Measurements from ENCODE around the gene GIN1.
"Not testable (repeated sequence)": the region's sequence is repeated elsewhere in the genome, so short reads cannot be mapped to it uniquely, and the experiment has no call there.

Gene GIN1, protein sequence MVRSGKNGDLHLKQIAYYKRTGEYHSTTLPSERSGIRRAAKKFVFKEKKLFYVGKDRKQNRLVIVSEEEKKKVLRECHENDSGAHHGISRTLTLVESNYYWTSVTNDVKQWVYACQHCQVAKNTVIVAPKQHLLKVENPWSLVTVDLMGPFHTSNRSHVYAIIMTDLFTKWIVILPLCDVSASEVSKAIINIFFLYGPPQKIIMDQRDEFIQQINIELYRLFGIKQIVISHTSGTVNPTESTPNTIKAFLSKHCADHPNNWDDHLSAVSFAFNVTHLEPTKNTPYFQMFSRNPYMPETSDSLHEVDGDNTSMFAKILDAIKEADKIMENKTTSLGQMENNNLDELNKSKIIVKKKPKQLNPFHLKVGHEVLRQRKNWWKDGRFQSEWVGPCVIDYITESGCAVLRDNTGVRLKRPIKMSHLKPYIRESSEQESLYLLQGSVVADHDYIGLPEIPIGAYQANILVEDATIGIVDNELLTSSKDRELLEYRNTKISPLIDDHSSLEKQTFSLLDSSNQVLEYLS

DNA sequence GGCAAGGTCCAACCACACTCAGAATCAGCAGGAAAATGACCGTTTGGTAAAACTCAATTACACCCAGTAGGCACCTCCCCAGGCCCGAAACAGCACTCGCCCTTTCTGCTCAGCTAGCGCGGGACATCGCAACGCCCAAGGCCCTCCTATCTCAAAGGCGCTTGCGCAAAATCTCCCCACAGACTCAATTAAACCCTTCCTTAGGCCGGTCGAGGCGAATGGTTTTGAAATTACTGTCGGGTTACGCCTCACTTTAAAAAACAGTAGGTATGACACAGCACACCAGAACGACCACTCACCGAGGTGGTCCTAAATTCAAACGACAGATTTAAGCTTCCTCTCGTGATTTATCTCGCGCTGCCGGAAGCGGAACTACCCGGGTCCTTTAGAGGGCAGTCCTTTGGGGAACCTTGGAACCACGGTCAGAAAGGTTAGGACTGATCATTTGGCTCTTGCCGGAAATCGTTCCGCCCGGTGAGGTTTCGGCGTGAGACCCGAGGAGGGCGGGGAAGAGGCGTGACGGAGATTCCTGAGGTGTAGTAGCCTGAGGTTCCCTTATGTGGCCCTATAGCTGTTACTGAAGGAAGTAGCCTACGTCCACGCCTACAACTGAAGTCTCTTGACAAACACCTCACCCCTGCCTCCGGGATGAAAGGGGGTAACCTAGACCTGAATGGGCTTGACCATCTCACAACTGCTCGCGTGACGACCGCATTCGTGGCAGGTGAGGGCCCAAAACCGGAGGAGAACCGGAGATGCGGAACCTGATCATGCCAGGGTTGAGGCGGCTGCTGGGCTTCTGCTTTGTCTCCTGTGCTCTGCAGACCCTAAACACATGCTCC lies at the start of gene GIN1, which contains the start of gene PPIP5K2:
GIN1 (minus strand) TSS at position 374 of the 842 bp plus-strand sequence. CDS start 11,431 bp downstream, outside the sequence.
PPIP5K2 (plus strand) TSS at position 537 of the 842 bp plus-strand sequence. CDS start 9,289 bp downstream, outside the sequence.
- DNase-seq (ENCODE audit: low read depth): peak; percentile 94

DNA sequence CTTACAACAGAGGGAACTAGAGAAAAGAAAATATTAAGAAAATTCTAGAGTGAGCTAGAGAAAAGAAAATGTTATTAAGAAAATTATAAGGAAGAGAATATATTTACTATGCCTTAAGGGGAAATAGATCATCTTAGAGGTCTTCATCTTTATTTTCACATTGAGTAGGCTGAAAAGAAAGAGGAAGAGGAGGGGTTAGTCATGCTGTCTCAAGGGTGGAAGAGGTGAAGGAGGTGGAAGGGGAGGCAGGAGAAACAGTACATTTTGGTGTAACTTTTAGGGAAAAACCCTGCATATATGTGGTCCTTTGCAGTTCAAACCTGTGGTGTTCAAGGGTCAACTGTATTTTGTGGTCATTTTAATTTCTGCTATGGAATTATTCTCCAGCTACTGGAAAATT lies 46.8 kb upstream of the GIN1 start:
- DNase-seq (ENCODE audit: low read depth): no peak

DNA sequence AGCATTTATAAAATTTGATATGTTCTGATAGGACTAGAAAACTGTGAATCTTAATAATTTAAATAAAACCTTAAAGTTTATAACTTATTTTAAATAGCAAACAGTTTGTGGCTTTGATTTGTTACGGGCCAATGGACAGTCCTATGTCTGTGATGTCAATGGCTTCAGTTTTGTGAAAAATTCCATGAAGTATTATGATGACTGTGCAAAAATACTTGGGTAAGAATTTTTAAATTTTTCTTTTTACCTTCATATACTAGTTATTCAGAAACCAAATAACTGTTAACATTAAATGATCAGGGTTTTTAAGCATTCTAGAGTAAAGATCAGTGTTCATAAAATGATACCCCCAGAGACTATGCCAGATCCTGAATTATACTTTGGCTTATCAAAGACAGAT lies 31.2 kb upstream of the GIN1 start:
- no peak for DNase-seq (ENCODE audit: low read depth)

DNA sequence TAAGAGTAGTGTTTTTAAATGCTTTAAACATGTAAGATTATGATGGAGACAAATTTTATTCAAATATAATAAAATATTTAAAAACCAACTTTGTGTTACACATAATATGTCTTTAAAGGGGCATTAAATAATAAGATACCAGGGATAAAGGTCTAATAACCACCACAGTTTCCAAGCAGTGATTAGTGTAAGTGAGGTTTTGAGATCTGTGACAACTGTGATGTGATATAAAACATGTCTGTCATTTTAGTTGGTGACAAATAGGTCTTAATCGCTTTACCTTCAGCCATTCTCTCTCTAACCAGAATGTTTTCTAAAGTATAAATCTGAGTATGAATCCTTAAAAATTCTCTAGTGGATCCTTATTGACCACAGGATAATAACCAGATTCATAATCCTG lies 28.3 kb upstream of the GIN1 start:
- DNase-seq (ENCODE audit: low read depth): no peak

DNA sequence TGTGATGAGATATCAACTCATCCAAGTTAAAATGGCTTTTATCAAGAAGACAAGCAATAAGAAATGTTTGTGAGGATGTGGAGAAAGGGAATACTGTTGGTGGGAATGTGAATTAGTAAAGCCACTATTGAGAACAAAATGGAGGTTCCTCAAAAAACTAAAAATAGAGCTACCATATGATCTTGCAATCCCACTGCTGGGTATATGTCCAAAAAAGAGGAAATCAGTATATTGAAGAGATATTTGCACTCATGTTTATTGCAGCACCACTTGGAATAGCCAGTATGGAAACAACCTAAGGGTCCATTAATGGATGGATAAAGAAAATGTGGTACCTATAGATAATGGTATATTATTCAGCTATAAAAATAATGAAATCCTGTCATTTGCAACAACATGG lies 25.3 kb upstream of the GIN1 start:
- no peak for DNase-seq (ENCODE audit: low read depth)

DNA sequence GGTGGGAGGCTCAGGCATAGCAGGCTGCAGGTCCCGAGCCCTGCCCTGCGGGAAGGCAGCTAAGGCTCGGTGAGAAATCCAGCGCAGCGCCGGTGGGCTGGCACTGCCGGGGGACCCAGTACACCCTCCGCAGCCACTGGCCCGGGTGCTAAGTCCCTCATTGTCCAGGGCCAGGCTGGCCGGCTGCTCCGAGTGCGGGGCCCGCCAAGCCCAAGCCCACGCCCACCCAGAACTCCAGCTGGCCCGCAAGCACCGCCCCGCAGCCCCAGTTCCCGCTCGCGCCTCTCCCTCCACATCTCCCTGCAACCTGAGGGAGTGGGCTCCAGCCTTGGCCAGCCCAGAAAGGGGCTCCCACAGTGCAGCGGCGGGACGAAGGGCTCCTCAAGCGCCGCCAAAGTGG lies 22.2 kb upstream of the GIN1 start:
- DNase-seq (ENCODE audit: low read depth): not testable (repeated sequence)

DNA sequence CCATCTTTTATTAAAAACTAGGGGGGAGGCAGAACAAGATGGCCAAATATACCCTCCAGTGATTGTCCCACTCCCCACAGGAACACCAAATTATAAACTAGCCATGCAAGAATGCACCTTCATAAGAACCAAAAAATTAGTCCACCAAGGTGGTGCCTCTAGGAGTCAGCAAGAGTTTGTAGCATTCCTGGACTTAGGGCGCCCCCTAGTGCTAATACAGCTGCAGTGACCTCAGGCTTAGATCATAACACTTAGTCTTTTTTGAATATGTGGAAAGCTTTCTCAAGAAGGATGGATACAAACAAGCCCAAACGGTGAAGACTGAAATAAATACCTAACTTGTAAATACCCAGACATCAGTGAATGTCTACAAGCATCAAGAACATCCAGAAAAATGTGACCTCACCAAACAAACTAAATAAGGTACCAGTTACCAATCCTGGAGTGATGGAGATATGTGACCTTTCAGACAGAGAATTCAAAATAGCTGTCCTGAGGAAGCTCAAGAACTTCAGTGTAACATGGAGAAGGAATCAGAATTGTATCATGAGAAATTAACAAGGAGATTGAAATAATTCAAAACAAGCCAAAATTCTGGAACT lies 19.4 kb upstream of the GIN1 start:
- peak; percentile 63 for DNase-seq (ENCODE audit: low read depth)

DNA sequence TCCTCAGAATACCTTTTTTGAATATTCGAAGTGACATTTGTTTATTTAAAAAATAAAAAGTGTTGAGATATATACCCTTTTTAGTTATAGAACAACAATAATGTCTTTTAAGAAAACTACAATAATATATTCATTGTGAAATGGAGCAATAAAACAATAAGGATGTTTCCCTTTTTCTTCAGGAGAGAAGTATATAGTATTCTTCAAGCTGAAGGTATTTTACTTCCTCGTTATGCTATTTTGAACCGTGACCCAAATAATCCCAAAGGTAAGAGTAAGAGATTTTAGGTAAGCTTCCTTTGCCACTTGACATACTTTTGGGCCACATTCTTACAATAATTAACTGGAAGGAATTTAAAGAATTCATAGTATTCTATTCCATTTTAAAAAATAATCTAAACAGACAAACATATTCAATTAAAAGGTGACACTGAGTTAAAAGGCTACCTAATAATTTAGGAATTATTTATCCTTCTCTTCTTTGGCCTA lies 18.3 kb upstream of the GIN1 start:
- DNase-seq (ENCODE audit: low read depth): no peak

DNA sequence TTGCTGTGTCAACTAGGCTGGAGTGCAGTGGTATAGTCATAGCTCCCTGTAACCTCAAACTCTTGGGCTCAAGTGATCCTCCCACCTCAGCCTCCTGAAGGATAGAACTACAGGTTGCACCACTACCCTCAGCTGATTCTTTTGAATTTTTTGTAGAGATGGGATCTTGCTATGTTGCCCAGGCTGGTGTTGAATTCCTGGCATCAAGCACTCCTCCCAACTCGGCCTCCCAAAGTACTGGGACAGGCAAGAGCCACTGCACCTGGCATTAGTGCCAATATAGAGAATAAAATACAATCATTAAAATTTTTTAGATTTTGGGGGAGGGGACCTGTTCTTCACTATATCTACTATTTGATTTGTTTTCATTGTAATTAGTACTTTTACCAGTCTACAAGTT lies 15.5 kb upstream of the GIN1 start:
- no peak for DNase-seq (ENCODE audit: low read depth)

DNA sequence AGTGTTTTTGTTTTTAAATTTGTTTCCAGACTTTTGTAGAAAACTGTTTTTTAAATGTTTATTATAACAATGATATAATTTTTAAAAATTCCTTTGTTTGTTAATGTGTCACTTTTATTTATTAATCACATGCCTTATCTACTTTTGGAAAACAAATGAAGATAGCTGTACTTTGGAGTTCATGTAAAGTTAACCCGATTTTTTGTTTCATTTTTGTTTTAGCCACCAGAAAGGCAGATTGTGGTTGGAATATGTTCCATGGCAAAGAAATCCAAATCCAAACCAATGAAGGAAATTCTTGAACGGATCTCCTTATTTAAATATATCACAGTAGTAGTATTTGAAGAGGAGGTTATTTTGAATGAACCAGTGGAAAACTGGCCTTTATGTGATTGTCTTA lies 13.3 kb upstream of the GIN1 start:
- DNase-seq (ENCODE audit: low read depth): no peak

DNA sequence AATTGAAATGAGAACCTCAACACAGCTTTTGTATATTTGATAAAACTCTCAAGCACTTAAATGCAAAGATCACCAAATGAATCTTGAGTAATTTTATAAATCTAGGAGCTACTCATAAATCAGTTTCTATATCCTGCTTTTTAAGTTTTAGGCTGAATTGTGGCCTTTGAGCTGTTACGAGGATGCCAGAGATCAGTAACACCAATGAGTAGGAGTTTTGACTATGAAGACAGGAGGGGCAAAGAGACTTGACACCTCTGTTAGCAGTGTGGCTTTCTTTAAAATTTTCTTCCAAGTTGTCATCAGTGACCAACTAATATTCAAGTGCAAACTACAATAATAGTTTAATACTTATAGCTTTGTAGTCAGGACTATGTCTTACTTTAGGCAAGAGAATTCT lies 12.7 kb upstream of the GIN1 start:
- no peak for DNase-seq (ENCODE audit: low read depth)

DNA sequence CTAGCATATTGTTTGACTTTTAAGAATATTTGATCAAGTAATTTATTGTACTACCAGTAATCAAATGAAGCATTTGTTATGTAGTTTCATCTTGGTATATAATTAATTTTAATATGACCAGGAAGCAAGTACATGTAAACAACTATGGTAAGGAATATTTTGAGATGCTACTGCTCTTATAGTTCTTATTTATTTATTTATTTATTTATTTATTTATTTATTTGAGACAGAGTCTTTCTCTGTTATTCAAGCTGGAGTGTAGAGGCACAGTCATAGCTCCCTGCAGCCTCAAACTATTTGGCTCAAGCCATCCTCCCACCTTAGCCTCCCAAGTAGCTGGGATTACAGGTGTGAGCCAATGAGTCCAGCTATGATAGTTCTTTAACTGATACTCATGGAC lies 8.3 kb upstream of the GIN1 start:
- DNase-seq (ENCODE audit: low read depth): no peak

DNA sequence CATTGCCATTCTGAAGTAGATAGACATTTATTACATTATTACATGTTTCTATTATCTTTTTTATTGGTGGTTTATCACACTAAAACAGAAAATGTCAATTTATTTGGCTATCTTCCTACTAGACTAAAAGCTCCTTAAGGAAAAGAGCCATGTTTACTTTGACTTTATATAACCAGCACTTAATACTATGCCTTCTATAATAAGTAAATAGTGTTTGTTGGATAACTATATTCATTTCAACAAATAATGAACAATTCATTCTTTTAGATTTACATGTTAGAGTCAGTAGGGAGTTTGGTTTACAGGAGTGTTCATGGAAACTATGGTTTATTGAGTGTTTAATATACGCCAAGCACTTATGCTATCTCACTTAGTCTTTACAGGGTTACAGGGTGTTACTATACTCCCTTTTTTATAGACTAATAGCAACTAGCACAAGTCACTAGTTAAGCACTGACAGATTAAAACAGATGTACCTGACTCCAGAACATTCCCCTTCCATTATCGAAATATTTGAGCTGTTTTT lies 7.4 kb upstream of the GIN1 start:
- DNase-seq (ENCODE audit: low read depth): no peak

DNA sequence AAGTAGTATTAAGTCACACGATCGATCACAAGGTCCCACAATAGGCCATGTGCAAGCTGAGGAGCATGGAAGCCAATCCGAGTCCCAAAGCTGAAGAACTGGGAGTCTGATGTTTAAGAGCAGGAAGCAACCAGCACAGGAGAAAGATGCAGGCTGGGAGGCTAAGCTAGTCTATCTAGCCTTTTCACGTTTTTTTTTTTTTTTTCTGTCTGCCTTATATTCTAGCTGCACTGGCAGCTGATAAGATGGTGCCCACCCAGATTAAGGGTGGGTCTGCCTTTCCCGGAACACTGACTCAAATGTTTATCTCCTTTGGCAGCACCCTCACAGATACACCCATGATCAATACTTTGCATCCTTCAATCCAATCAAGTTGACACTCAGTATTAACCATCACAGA lies 6.6 kb upstream of the GIN1 start:
- no peak for DNase-seq (ENCODE audit: low read depth)

DNA sequence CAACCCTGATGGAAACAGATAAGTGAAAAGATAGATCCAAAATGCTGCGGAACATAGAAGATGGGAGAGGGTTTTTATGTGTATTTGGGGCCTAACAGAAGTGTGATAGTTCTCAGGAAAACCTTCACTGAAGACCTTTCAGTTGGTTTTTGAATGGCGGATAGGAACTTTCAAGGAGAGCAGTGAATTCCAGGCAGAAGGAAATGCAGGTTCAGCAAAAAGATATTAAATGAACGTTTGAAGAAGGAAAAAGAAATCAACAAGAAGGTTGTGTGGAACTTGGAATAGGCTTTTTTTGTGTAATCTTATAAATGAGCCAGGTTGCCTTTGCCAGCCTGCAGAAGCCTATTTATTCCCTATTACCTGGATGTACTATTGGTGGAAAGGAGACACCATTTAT lies 2.3 kb upstream of the GIN1 start:
- DNase-seq (ENCODE audit: low read depth): no peak

DNA sequence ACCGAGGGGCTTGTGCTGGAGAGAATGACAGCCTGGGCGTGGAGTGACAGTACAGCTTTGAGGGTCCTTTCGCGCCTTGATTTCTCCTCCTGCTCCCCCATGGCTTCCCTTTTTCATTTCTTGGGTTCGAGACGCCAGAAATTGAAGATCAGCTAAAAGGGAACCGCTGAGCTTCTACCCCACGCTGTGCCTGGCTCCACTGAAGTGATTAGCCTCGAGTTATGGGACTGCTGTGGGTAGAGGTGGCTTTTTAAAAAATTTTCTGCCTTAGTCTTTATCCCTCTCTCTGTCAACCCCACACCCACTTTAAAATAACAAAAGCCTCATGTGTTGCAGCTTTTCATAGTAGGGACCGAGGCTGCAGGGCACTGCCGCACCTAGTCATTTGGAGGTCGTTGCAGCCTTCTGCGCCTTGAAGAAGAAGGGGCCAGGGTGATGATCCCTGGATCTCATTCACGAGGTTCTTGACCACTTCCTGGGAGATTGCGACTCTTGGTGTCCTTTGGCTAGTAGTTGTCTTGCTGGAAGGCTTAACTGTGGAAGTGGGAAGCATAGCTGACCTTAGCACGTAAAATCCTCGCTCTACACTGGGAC lies 766 bp upstream of the GIN1 start:
- no peak for DNase-seq (ENCODE audit: low read depth)

DNA sequence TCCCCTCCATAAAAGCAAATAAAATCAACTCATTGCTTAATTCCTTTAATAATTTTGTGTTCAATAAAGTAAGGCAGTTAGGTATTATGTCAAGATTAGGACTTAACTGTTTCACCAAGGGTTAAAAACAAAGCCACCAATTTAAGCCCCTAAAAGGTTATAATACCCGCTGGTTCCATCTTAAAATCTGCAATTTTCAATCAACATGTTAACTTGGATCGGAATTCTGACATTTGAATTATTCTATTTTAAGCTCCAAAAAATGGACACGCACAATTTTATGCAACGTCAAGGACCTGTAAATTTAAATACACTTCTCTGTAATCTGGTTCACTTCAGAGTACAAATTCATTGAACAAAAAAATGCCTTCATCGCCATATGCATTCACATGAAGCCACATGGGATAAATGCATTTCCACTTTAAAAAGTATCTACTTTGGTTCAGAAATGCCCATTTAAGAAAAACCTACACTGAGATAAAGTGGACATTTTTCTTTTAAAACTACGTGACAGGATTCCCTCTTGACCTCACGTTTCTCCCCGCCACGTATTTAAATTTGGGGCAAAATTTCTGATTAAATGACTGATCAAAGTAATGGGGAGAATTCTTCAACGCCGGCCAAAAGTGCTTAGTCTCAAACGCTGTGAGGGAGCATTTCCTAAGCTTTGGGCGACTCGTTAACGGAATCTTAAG lies 721 bp downstream of the GIN1 start:
- no peak for DNase-seq (ENCODE audit: low read depth)

DNA sequence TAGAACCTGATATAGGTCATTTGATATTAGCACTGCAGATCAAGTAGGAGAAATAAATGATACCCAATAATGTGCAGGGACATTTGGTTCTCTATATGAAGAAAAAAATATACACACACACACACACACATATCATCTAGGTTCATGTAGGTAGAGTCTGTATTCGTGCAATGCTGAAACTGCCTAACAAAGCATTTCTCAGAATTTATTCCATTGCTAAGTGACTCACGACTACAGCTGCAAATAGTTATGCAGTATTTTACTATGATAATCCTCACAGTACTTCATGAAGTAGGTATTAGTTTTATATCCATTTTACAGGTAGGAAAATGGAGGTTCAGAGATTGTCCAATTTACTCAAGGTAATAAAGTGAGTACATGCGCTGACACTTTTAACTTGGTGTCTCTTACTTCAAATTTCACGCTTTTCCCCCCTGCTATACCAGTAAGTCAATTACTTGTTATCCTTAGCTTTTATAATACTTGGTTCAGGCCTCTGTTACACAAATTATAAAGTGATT lies 2.4 kb downstream of the GIN1 start:
- DNase-seq (ENCODE audit: low read depth): no peak

DNA sequence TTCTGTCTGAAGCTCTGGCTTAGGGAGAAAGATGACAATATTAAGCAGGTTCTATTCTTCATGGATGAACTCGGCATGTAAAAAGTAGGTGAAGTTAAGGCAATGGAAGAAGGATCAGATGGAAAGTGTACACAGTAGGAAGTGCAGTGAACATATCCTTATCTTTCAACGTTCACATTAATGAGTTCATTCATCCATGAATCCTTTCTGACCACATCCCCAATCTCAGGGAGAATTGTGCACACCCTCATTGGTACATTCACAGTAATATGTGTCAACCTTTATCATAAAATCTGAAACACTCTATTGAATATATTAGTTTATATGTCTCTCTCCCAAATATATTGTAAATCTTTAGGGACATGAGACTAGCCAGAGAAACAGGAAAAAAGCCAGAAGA lies 5.5 kb downstream of the GIN1 start:
- no peak for DNase-seq (ENCODE audit: low read depth)

DNA sequence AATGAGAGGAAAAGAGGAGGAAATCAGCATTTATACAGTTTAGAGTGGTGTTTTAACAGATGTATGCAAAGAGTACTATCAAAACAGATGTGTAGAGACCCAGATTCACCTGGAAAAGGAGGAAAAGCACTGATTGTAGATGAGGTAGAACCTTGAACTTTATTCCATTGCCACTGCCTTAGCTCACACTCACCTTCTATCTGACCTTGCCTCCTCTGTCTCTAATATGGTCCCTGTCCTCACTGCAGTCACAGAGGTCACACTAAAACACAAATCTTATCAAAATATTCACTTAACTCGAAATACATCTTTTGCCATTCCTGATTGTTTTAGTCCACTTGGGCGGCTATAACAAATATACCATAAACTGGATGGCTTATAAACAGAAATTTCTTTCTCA lies 7.0 kb downstream of the GIN1 start:
- no peak for DNase-seq (ENCODE audit: low read depth)

DNA sequence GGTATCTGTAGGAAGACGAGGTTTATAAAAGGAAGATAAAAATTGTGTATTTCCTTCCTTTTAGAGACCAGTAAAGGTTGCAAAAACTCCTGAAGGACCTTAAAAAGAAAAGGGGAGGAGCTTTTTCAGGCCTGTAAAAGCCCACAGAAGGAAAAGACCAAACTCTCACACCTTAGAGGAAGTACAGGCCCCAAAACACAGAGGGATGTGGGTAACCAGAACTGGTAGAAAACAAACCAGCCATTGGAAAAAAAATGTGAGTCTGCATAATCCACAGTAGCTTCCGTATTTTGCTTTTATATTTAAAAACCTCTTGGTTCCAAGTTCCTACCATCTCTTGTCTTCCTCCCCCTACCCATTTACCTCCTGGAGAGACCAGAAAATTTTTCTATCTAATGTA lies 8.5 kb downstream of the GIN1 start:
- no peak for DNase-seq (ENCODE audit: low read depth)

Data from activated T-helper 1 cell treated with Interleukin-2 at 50 U/mL for 16 hours (primary cell).